ENCODE results near the gene SRCIN1. TPM values are rescaled to one million over a fixed set of nuclear protein-coding genes. Genes with fewer than 3 reads are reported as not detected.

Gene SRCIN1
- total RNA-seq, 3 donors from 2014 or later, result 4.2 to 10.8 (median 8.8) TPM

DNA sequence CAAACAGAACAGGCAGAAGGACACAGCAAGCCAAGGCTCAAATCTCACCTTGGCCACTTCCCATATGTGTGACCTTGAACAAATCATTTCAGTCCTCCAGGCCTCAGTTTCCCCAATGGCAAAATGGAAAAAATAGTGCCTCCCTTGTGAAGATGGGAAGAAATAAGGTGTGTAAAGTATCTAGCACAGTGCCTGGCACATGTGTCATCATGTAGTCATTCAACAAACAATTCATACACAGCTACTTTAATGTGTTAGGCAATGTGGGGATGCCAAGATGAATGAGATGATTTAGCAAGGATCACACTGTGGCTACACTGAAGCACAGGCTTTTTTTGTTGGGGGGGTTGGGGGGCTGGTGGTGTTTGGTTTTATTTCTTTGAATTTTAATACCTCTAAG is 13.3 kb downstream of the SRCIN1 start:
- Histone ChIP-seq H3K36me3 (no peaks in the 10 kb centered on the region), H3K4me1 (peaks cover 0 to 6% of the 10 kb centered on the region in 2 donors), H3K27me3 (peaks cover 0 to 3% of the 10 kb centered on the region in 2 donors), H3K9me3 (no peaks in the 10 kb centered on the region), H3K4me3 (no peak overlapping the region), H3K27ac (no peak overlapping the region)
- TF ChIP-seq POLR2A (IDR thresholded peaks at IDR 0.05), result no peak
- TF ChIP-seq, protein P1, sequence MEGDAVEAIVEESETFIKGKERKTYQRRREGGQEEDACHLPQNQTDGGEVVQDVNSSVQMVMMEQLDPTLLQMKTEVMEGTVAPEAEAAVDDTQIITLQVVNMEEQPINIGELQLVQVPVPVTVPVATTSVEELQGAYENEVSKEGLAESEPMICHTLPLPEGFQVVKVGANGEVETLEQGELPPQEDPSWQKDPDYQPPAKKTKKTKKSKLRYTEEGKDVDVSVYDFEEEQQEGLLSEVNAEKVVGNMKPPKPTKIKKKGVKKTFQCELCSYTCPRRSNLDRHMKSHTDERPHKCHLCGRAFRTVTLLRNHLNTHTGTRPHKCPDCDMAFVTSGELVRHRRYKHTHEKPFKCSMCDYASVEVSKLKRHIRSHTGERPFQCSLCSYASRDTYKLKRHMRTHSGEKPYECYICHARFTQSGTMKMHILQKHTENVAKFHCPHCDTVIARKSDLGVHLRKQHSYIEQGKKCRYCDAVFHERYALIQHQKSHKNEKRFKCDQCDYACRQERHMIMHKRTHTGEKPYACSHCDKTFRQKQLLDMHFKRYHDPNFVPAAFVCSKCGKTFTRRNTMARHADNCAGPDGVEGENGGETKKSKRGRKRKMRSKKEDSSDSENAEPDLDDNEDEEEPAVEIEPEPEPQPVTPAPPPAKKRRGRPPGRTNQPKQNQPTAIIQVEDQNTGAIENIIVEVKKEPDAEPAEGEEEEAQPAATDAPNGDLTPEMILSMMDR (IDR thresholded peaks at IDR 0.05), result no peak
- no peak for TF ChIP-seq POLR2AphosphoS5 (IDR thresholded peaks at IDR 0.05)
- intact Hi-C loops (cut with DNase I; ENCODE audit: low total_unique reads), result no loop called here
- no peak for DNase-seq (ENCODE audit: low spot score in 2 of 2)

GRCh38 chr17:38591759-38592241 is 14.0 kb downstream of the SRCIN1 start:
- Histone ChIP-seq H3K4me1 (peaks cover 0 to 6% of the 10 kb centered on the region in 2 donors), H3K27ac (peak overlapping the region; percentile 74 to 86), H3K36me3 (no peaks in the 10 kb centered on the region), H3K9me3 (no peaks in the 10 kb centered on the region), H3K4me3 (no peak overlapping the region), H3K27me3 (peaks cover 0 to 3% of the 10 kb centered on the region in 2 donors)
- TF ChIP-seq, protein P1 (IDR thresholded peaks at IDR 0.05), result no peak
- no peak for TF ChIP-seq POLR2A (IDR thresholded peaks at IDR 0.05)
- TF ChIP-seq POLR2AphosphoS5 (IDR thresholded peaks at IDR 0.05), result no peak
- no peak for DNase-seq (ENCODE audit: low spot score in 2 of 2)
- intact Hi-C loops (cut with DNase I; ENCODE audit: low total_unique reads), result no loop called here

- Histone ChIP-seq H3K36me3 (no peaks in the 10 kb centered on the region), H3K9me3 (no peaks in the 10 kb centered on the region), H3K4me3 (no peak overlapping the region), H3K4me1 (peaks cover 0 to 6% of the 10 kb centered on the region in 2 donors), H3K27ac (peak overlapping the region; percentile 74 to 86), H3K27me3 (peaks cover 0 to 3% of the 10 kb centered on the region in 2 donors)
- peak in 1 of 2 donors; percentile 76 for DNase-seq (ENCODE audit: low spot score in 2 of 2)
- TF ChIP-seq, protein P1 (IDR thresholded peaks at IDR 0.05), result no peak
- TF ChIP-seq POLR2A (IDR thresholded peaks at IDR 0.05) (no peak), POLR2AphosphoS5 (IDR thresholded peaks at IDR 0.05) (no peak)
- intact Hi-C loops (cut with DNase I; ENCODE audit: low total_unique reads), result no loop called here
Observed at GRCh38 chr17:38590988-38591758, 14.6 kb downstream of the SRCIN1 start.

GRCh38 chr17:38589462-38590114 is 16.2 kb downstream of the SRCIN1 start:
- Histone ChIP-seq H3K4me3 (no peak overlapping the region), H3K27me3 (peaks cover 0 to 3% of the 10 kb centered on the region in 2 donors), H3K9me3 (no peaks in the 10 kb centered on the region), H3K4me1 (peaks cover 0 to 8% of the 10 kb centered on the region in 2 donors), H3K27ac (no peak overlapping the region), H3K36me3 (no peaks in the 10 kb centered on the region)
- intact Hi-C loops (cut with DNase I; ENCODE audit: low total_unique reads), result no loop called here
- no peak for DNase-seq (ENCODE audit: low spot score in 2 of 2)
- TF ChIP-seq POLR2AphosphoS5 (IDR thresholded peaks at IDR 0.05), result no peak

- H3K4me1 ChIP-seq, result peaks cover 0 to 13% of the 10 kb centered on the region in 2 donors
- no peak for DNase-seq (ENCODE audit: low spot score in 2 of 2)
- H3K27me3 ChIP-seq, result peaks cover 0 to under 1% of the 10 kb centered on the region in 2 donors
- no peaks in the 10 kb centered on the region for H3K36me3 ChIP-seq
- intact Hi-C loops (cut with DNase I; ENCODE audit: low total_unique reads), result no loop called here
- H3K27ac ChIP-seq, result no peak overlapping the region
- no peaks in the 10 kb centered on the region for H3K9me3 ChIP-seq
- H3K4me3 ChIP-seq, result no peak overlapping the region
- TF ChIP-seq, protein P1 (IDR thresholded peaks at IDR 0.05), result no peak
- TF ChIP-seq POLR2AphosphoS5 (IDR thresholded peaks at IDR 0.05) (no peak), POLR2A (IDR thresholded peaks at IDR 0.05) (no peak)
Observed at GRCh38 chr17:38588788-38589174, 17.0 kb downstream of the SRCIN1 start.

Measured in breast epithelium (tissue), 4 donors.